Measurements from ENCODE around the gene PLA2G4B.

- TF ChIP-seq YY1 (IDR thresholded peaks at IDR 0.05; ENCODE audit: insufficient read depth, insufficient read length) (no peak), ZNF274 (IDR thresholded peaks at IDR 0.05; ENCODE audit: low read depth, low read length) (no peak), SUZ12 (IDR thresholded peaks at IDR 0.05; ENCODE audit: extremely low read depth, insufficient read depth, insufficient read length) (no peak)
Measured at GRCh38 chr15:41879321-41879845, 40.7 kb downstream of the PLA2G4B start.
